BJ (cell line): ENCODE results near the gene MLLT10. TPM values are rescaled to one million over a fixed set of nuclear protein-coding genes. Genes with fewer than 3 reads are reported as not detected.

Source experiments
- CTCF ChIA-PET: fragments of 350-600 bp; formaldehyde crosslinking; extraction: SDS; loops from one replicate; lab custom pipeline; 2021; ENCODE audit warnings: antibody characterized with exemption, inconsistent platforms; lab: Yijun Ruan, JAX
- POLR2A ChIA-PET: fragments of 300-600 bp; sonication (Branson Sonifier 250); formaldehyde crosslinking; extraction: SDS; loops from one replicate; lab custom pipeline; 2021; ENCODE audit warnings: antibody characterized with exemption; lab: Charles Lee
- DNase-seq: peaks from one replicate; pipeline ENCODE4 v3.0.0-alpha.2; 2011; ENCODE audit warnings: low read depth
- H3K27me3 ChIP-seq: 2 replicates; pipeline ENCODE4 v1.6.0; 2011; ENCODE audit warnings: low read length; ENCODE audit not compliant: control insufficient read depth, insufficient read depth
- H3K36me3 ChIP-seq: 2 replicates; pipeline ENCODE4 v1.5.1; 2011; ENCODE audit warnings: low read length; ENCODE audit not compliant: control insufficient read depth, insufficient read depth
- H3K4me3 ChIP-seq: 2 replicates; pipeline ENCODE4 v1.5.1; 2011; ENCODE audit warnings: low read depth, mild to moderate bottlenecking, control low read depth, low read length
- CTCF ChIP-seq: IDR thresholded peaks from 2 replicates; pipeline ENCODE4 v1.5.1; 2011; ENCODE audit warnings: low read depth, mild to moderate bottlenecking, control low read depth, inconsistent platforms, low read length, moderate library complexity; ENCODE audit not compliant: insufficient read depth
- polyA minus RNA-seq: library from RNA; depleted of rRNA, polyadenylated mRNA; stranded (reverse); fragments of >200 nt; gene quantifications from 2 replicates; pipeline ENCODE4 v1.2.3, GENCODE V29; 2011; rRNA and poly(A)+ RNA removed
- polyA plus RNA-seq: library from polyadenylated mRNA; depleted of rRNA; stranded (reverse); fragments of >200 nt; gene quantifications from 2 replicates; pipeline ENCODE4 v1.2.3, GENCODE V29; 2011; rRNA removed

Gene MLLT10
- polyA plus RNA-seq (30.2 and 32.4 TPM in 2 replicates), polyA minus RNA-seq (42.3 and 44.4 TPM in 2 replicates)

- Histone ChIP-seq H3K4me3 (peak within 1 kb of the TSS; percentile 84), H3K36me3 (peaks cover 3% of the 10 kb centered on the region), H3K27me3 (no peaks in the 10 kb centered on the region)
- CTCF ChIA-PET = interaction anchor here (1.0 to 1.7 kb wide), 5 partner anchors 17 to 254 kb away, joined by 3 to 6 read pairs (median 6); no protein-coding TSS in a partner anchor
- peak; percentile 51 for TF ChIP-seq CTCF
- peak; percentile 63 for DNase-seq
- POLR2A ChIA-PET = no interaction called here
Measured at GRCh38 chr10:21533467-21534279, at the start of gene MLLT10. Gene MLLT10 (plus strand): TSS chr10:21534232. CDS start chr10:21534645, 413 bp downstream.

- ChIA-PET CTCF (interaction anchor here (0.6 to 1.4 kb wide), 3 partner anchors 208 to 217 kb away, joined by 3 to 6 read pairs (median 3); no protein-coding TSS in a partner anchor), POLR2A (no interaction called here)
- Histone ChIP-seq H3K36me3 (no peaks in the 10 kb centered on the region), H3K4me3 (no peak overlapping the region), H3K27me3 (no peaks in the 10 kb centered on the region)
- TF ChIP-seq CTCF = no peak
- no peak for DNase-seq
Measured at GRCh38 chr10:21487416-21488180, 46.4 kb upstream of the MLLT10 start.

GRCh38 chr10:21488246-21488956 is 45.6 kb upstream of the MLLT10 start:
- H3K36me3 ChIP-seq = no peaks in the 10 kb centered on the region
- POLR2A ChIA-PET = no interaction called here
- no peak for DNase-seq
- CTCF ChIA-PET = interaction anchor here (0.7 to 1.4 kb wide), 2 partner anchors 201 to 209 kb away, joined by 3 to 6 read pairs; no protein-coding TSS in a partner anchor
- no peaks in the 10 kb centered on the region for H3K27me3 ChIP-seq
- H3K4me3 ChIP-seq = no peak overlapping the region
- TF ChIP-seq CTCF = no peak

GRCh38 chr10:21488957-21489446 is 45.0 kb upstream of the MLLT10 start:
- H3K36me3 ChIP-seq = no peaks in the 10 kb centered on the region
- H3K27me3 ChIP-seq = no peaks in the 10 kb centered on the region
- H3K4me3 ChIP-seq = no peak overlapping the region
- no peak for TF ChIP-seq CTCF
- CTCF ChIA-PET = interaction anchor here (0.7 kb wide), 1 partner anchor 201 kb away, joined by 3 read pairs; no protein-coding TSS in a partner anchor
- DNase-seq = no peak
- POLR2A ChIA-PET = no interaction called here
